Keratinocyte (primary cell): Measurements from ENCODE around the gene GTF3C6. TPM values are rescaled to one million over a fixed set of nuclear protein-coding genes. Genes with fewer than 3 reads are reported as not detected.

Source experiments
- DNase-seq: peaks from one replicate; pipeline ENCODE4 v3.0.0-alpha.2; 2011; ENCODE audit warnings: low read depth, missing footprints, low spot score
- FAIRE-seq: peaks from 2 replicates; lab custom pipeline; 2011; peaks lifted over from hg19 to GRCh38; lab: Jason Lieb, UNC
- H2AFZ ChIP-seq: 2 replicates; pipeline ENCODE4 v1.6.0; 2012; ENCODE audit warnings: low read length, control low read depth, inconsistent platforms; ENCODE audit not compliant: control insufficient read depth
- H3K27ac ChIP-seq: 2 replicates; pipeline ENCODE4 v1.5.1; 2011; ENCODE audit warnings: low read length; ENCODE audit not compliant: control insufficient read depth, insufficient read depth
- H3K27me3 ChIP-seq: 3 replicates; pipeline ENCODE4 v1.6.0; 2011; ENCODE audit warnings: low read length; ENCODE audit not compliant: control insufficient read depth, insufficient read depth; ENCODE audit errors: extremely low read depth
- H3K36me3 ChIP-seq, 2 experiments: 2 replicates in 1 of 2; 3 replicates in 1 of 2; pipeline ENCODE4 v1.5.1; 2011; ENCODE audit warnings: low read length in 2 of 2, mild to moderate bottlenecking in 1 of 2; ENCODE audit not compliant: control insufficient read depth in 2 of 2, insufficient read depth in 2 of 2; ENCODE audit errors: extremely low read depth in 1 of 2
- H3K4me1 ChIP-seq: 3 replicates; pipeline ENCODE4 v1.5.1; 2011; ENCODE audit warnings: low read length; ENCODE audit not compliant: control insufficient read depth, insufficient read depth; ENCODE audit errors: extremely low read depth
- H3K4me2 ChIP-seq: 3 replicates; pipeline ENCODE4 v1.6.0; 2011; ENCODE audit warnings: low read depth, low read length; ENCODE audit not compliant: control insufficient read depth, insufficient read depth; ENCODE audit errors: extremely low read depth
- H3K4me3 ChIP-seq, 3 experiments: fragments of 200-600 bp in 1 of 3; sonication (generic) in 1 of 3; 2 replicates in 2 of 3; 3 replicates in 1 of 3; pipeline ENCODE4 v1.5.1; 2011 to 2016; ENCODE audit warnings: low read length in 3 of 3, mild to moderate bottlenecking in 3 of 3, control low read depth in 2 of 3, inconsistent platforms in 1 of 3, low read depth in 1 of 3, mixed read lengths in 1 of 3, mixed run types in 1 of 3, moderate library complexity in 1 of 3; ENCODE audit not compliant: control insufficient read depth in 2 of 3, insufficient read depth in 2 of 3; ENCODE audit errors: extremely low read depth in 1 of 3
- H3K79me2 ChIP-seq: 2 replicates; pipeline ENCODE4 v1.6.0; 2012; ENCODE audit warnings: low read length; ENCODE audit not compliant: control insufficient read depth, insufficient read depth
- H3K9ac ChIP-seq: 3 replicates; pipeline ENCODE4 v1.6.0; 2011; ENCODE audit warnings: low read length; ENCODE audit not compliant: control insufficient read depth, insufficient read depth; ENCODE audit errors: extremely low read depth
- H3K9me1 ChIP-seq: 3 replicates; pipeline ENCODE4 v1.6.0; 2011; ENCODE audit warnings: low read length; ENCODE audit not compliant: control insufficient read depth, insufficient read depth; ENCODE audit errors: extremely low read depth
- H3K9me3 ChIP-seq: 2 replicates; pipeline ENCODE4 v1.5.1; 2012; ENCODE audit warnings: low read depth, low read length; ENCODE audit not compliant: control insufficient read depth
- H4K20me1 ChIP-seq: 3 replicates; pipeline ENCODE4 v1.6.0; 2011; ENCODE audit warnings: low read length; ENCODE audit not compliant: control insufficient read depth, insufficient read depth; ENCODE audit errors: extremely low read depth
- EZH2 ChIP-seq: IDR thresholded peaks from one replicate; pipeline ENCODE4 v1.6.1; 2012; ENCODE audit warnings: inconsistent platforms, mild to moderate bottlenecking, low read length, moderate library complexity
- dilution Hi-C: fragments of 300-500 bp; cut with MboI; formaldehyde crosslinking; loops from one replicate; pipeline ENCODE4 v1.7.0; 2020; ENCODE audit warnings: low sequenced_read_pairs; ENCODE audit not compliant: extremely low pct_ligation_motif_present
- polyA plus RNA-seq, 5 experiments: library from polyadenylated mRNA; depleted of rRNA in 3 of 5; stranded (reverse) in 3 of 5; stranded (forward) in 1 of 5; unstranded in 1 of 5; fragments of >200 nt; gene quantifications; 1 replicate in 1 of 5; 2 replicates in 3 of 5; 3 replicates in 1 of 5; pipeline versions ENCODE4 v1.2.1 to v1.2.3, GENCODE V29; 2011 to 2012; ENCODE audit warnings: missing spikeins in 2 of 5, low read depth in 1 of 5, low replicate concordance in 1 of 5
- TF ChIP-seq, protein P1 (sequence below), 3 experiments: IDR thresholded peaks in 1 of 3; conservative IDR thresholded peaks in 1 of 3; optimal IDR thresholded peaks in 1 of 3; 2 replicates in 2 of 3; 3 replicates in 1 of 3; pipeline versions ENCODE3 to v1.5.1; 2011; ENCODE audit warnings: low read length in 3 of 3, mild to moderate bottlenecking in 3 of 3, moderate library complexity in 2 of 3, control low read depth in 1 of 3, inconsistent platforms in 1 of 3; ENCODE audit not compliant: insufficient read depth in 2 of 3; ENCODE audit errors: extremely low read depth in 1 of 3

GTF3C6 gene
- polyA plus RNA-seq, 1 donor (not counting 4 experiments of a cell fraction or from before 2014, with no cell fraction given), result 40.8 TPM

DNA sequence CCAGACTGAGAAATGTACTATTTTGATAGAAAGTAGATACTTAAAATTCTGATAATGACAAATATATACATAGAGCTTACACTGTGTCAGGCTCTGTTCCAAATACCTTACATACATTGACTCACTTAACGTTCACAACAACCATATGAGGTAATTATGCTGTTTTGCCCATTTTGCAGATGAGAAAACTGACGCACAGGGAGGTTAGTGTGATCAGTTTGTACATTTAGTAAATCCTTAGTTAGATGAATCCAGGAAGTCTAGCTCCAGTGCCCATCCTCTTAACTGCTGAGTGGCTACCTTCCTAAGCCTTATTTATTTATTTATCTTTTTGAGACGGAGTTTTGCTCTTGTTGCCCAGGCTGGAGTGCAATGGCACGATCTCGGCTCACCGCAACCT lies 23.3 kb upstream of the GTF3C6 start:
- no peaks in the 10 kb centered on the region for H4K20me1 ChIP-seq
- no peak for TF ChIP-seq EZH2
- TF ChIP-seq, protein P1, sequence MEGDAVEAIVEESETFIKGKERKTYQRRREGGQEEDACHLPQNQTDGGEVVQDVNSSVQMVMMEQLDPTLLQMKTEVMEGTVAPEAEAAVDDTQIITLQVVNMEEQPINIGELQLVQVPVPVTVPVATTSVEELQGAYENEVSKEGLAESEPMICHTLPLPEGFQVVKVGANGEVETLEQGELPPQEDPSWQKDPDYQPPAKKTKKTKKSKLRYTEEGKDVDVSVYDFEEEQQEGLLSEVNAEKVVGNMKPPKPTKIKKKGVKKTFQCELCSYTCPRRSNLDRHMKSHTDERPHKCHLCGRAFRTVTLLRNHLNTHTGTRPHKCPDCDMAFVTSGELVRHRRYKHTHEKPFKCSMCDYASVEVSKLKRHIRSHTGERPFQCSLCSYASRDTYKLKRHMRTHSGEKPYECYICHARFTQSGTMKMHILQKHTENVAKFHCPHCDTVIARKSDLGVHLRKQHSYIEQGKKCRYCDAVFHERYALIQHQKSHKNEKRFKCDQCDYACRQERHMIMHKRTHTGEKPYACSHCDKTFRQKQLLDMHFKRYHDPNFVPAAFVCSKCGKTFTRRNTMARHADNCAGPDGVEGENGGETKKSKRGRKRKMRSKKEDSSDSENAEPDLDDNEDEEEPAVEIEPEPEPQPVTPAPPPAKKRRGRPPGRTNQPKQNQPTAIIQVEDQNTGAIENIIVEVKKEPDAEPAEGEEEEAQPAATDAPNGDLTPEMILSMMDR (optimal IDR thresholded peaks at IDR 0.05 in 1 of 3, IDR thresholded peaks at IDR 0.05 in 1 of 3, conservative IDR thresholded peaks at IDR 0.05 in 1 of 3; ENCODE audit: extremely low read depth in 1 of 3, insufficient read depth in 2 of 3, low read length in 3 of 3), result no peak
- H3K9me3 ChIP-seq, result no peaks in the 10 kb centered on the region
- H2AFZ ChIP-seq, result no peak overlapping the region
- dilution Hi-C loops, result no loop called here
- FAIRE-seq (no peak), DNase-seq (no peak)
- no peak overlapping the region for H3K4me3 ChIP-seq
- no peak overlapping the region for H3K4me2 ChIP-seq
- H3K4me1 ChIP-seq, result no peaks in the 10 kb centered on the region
- H3K36me3 ChIP-seq, result no peaks in the 10 kb centered on the region
- H3K9ac ChIP-seq, result no peak overlapping the region
- H3K9me1 ChIP-seq, result no peaks in the 10 kb centered on the region
- no peak overlapping the region for H3K27ac ChIP-seq
- no peaks in the 10 kb centered on the region for H3K79me2 ChIP-seq
- no peaks in the 10 kb centered on the region for H3K27me3 ChIP-seq

DNA sequence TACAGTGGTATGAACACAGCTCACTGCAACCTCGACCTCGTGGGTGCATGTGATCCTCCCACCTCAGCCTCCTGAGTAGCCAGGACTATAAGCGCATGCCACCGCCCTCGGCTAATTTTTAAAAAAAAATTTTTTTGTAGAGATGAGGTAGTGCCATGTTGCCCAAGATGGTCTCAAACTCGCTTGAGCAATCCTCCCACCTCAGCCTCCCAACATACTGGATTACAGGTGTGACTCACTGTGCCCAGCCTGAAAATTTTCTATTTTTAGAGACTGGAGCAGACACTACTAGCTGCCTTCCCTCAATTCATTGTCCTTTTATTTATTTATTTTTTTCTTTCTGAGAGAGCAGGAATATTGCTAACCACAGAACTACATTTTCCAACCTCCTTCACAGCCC lies 20.3 kb upstream of the GTF3C6 start:
- Histone ChIP-seq H4K20me1 (no peaks in the 10 kb centered on the region), H2AFZ (no peak overlapping the region), H3K27ac (no peak overlapping the region), H3K79me2 (no peaks in the 10 kb centered on the region), H3K9me3 (no peaks in the 10 kb centered on the region), H3K9me1 (no peaks in the 10 kb centered on the region), H3K27me3 (no peaks in the 10 kb centered on the region), H3K36me3 (no peaks in the 10 kb centered on the region), H3K4me3 (no peak overlapping the region), H3K4me1 (no peaks in the 10 kb centered on the region), H3K9ac (no peak overlapping the region), H3K4me2 (no peak overlapping the region)
- dilution Hi-C loops, result no loop called here
- FAIRE-seq (no peak), DNase-seq (no peak)
- TF ChIP-seq, protein P1 (optimal IDR thresholded peaks at IDR 0.05 in 1 of 3, IDR thresholded peaks at IDR 0.05 in 1 of 3, conservative IDR thresholded peaks at IDR 0.05 in 1 of 3; ENCODE audit: extremely low read depth in 1 of 3, insufficient read depth in 2 of 3, low read length in 3 of 3), result no peak
- no peak for TF ChIP-seq EZH2
